HFF-Myc (cell line): ENCODE measurements around the gene ASIC3.

Experiments used
- DNase-seq: peaks from one replicate; pipeline ENCODE4 v3.0.0-alpha.2; 2011; ENCODE audit warnings: low read depth; ENCODE audit errors: extremely low read depth
- H3K4me3 ChIP-seq: replicated peaks from 2 replicates; pipeline ENCODE4 v1.5.1; 2011; ENCODE audit warnings: low read depth, mild to moderate bottlenecking, control low read depth, low read length
- TF ChIP-seq, protein P1 (sequence below): IDR thresholded peaks from 2 replicates; pipeline ENCODE4 v1.5.1; 2012; ENCODE audit warnings: mild to moderate bottlenecking, low read depth, low read length, control low read depth; ENCODE audit errors: missing control alignments

ASIC3 gene

DNA sequence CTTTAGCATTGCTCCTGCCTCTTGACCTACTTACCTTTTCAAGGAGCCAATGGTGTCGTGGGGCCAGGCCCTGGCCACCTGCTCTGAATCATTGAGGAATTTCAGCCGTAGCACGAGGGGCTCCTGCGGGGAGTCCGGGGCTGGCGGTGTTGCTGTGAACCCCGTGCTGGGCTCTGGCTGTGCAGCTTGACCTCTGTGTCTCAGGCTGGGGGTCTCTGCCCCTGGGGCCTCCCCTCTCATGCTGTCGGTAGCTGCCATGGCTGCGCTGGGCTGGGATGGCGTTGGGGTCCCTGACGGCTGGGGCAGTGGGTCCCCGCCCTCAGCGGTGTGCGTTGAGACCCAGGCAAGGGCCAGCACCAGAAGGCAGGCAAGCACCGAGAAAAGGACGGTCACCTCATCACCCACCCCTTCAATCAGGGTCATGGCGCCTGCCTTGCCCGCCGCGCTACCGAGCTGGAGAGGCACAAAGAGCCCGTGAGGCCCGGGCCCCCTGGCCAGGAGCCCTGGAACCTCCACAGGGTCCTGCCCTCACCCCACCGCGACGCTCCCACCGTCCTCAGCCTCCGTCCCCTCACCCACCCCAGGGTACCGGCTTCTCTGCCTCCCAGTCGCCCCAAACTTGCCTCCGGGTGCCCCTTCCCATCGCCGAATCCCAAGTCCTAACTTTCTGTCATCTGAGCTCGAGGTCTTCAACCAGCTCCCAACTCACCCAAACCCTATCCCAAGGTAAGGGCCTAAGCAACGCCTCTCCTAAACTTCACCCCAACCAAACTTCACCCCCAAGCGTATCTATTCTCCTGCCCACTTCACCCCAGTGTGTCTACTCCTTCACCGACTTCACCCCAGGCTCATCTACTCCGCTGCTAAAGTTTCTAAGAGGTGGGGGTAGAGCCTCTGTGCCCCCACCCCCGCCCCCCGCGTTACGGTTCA is 34.1 kb downstream of the ASIC3 start:
- no peak for DNase-seq
- peak overlapping the region; percentile 64 for H3K4me3 ChIP-seq
- TF ChIP-seq, protein P1, sequence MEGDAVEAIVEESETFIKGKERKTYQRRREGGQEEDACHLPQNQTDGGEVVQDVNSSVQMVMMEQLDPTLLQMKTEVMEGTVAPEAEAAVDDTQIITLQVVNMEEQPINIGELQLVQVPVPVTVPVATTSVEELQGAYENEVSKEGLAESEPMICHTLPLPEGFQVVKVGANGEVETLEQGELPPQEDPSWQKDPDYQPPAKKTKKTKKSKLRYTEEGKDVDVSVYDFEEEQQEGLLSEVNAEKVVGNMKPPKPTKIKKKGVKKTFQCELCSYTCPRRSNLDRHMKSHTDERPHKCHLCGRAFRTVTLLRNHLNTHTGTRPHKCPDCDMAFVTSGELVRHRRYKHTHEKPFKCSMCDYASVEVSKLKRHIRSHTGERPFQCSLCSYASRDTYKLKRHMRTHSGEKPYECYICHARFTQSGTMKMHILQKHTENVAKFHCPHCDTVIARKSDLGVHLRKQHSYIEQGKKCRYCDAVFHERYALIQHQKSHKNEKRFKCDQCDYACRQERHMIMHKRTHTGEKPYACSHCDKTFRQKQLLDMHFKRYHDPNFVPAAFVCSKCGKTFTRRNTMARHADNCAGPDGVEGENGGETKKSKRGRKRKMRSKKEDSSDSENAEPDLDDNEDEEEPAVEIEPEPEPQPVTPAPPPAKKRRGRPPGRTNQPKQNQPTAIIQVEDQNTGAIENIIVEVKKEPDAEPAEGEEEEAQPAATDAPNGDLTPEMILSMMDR = no peak

- H3K4me3 ChIP-seq = peak within 1 kb of the TSS; percentile 64
- no peak for DNase-seq
- TF ChIP-seq, protein P1 = no peak
Measured at GRCh38 chr7:151083071-151083823, 34.9 kb downstream of the ASIC3 start, which contains the start of gene TMUB1. TSS of gene TMUB1 (minus strand) at chr7:151083493. CDS start at chr7:151082563, 930 bp downstream.

DNA sequence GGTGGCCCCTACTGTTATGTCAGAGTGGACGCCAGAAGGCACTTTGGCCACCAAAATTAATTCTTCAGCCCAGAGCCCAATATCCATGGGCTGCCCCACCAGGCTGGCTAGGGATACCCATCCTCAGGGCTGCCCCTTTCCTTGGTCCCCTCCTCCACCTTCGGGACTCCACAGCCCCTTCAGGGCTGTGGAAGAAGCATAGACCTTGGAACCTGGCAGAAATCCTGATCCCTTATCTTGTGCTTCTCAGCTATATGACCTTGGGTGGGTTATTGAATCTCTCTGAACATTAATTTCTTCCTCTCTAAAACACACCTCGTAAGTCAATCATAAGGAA is 35.5 kb downstream of the ASIC3 start:
- TF ChIP-seq, protein P1 = no peak
- peak overlapping the region; percentile 64 for H3K4me3 ChIP-seq
- no peak for DNase-seq

DNA sequence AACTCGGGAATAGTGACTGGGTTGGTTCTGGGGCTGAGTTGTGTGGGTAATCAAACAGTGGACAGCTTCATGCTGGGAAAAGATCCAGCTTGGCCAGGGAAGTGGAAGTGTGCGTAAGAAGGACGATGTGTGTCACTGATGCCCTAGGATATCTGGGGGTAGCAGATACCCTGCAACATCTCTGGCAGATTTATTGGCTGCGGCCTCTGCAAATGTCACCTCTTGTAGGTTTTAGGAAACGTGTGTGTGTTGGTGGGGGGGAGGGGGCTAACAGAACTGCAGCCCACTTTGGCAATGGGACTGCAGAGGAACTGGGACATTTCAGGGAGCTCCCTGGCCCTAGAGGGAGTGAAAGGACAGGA is 37.0 kb downstream of the ASIC3 start:
- TF ChIP-seq, protein P1 = no peak
- H3K4me3 ChIP-seq = peak overlapping the region; percentile 53
- no peak for DNase-seq

- no peak for DNase-seq
- TF ChIP-seq, protein P1 = no peak
Measured at GRCh38 chr7:151085691-151086620, 37.6 kb downstream of the ASIC3 start, which contains the start of gene AGAP3. TSS of gene AGAP3 (plus strand) at chr7:151086475. CDS start at chr7:151086742, 267 bp downstream.

DNA sequence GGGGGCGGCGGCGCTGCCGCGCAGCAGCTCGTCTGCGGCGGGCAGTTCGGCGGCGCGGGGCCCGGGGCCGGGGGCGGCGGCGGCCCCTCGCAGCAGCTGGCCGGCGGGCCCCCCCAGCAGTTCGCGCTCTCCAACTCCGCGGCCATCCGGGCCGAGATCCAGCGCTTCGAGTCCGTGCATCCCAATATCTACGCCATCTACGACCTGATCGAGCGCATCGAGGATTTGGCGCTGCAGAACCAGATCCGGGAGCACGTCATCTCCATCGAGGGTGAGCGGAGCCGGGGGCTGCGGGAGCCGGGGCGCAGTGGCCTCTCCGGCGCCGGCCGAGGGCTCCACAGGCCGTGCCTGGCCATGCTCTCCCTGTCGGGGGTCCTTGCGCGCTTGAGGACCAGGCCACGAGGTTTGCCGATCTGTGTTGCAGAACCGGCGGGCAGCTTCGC is 38.5 kb downstream of the ASIC3 start:
- DNase-seq = no peak
- TF ChIP-seq, protein P1 = no peak
- peak overlapping the region; percentile 97 for H3K4me3 ChIP-seq

More at GRCh38 chr7:151085691-151086620, 37.6 kb downstream of the ASIC3 start, which contains the start of gene AGAP3:
- peak within 1 kb of the TSS; percentile 97 for H3K4me3 ChIP-seq
